GM19240 (cell line): Measurements from ENCODE around the gene WDR27.
"Not testable (repeated sequence)": the region's sequence is repeated elsewhere in the genome, so short reads cannot be mapped to it uniquely, and the experiment has no call there.

Experiments
- DNase-seq: peaks from one replicate; pipeline ENCODE4 v3.0.0; 2011; ENCODE audit warnings: low spot score; ENCODE audit not compliant: insufficient read length

The WDR27 gene

GRCh38 chr6:169710009-169710408 is 8.2 kb upstream of the WDR27 start:
- no peak for DNase-seq

GRCh38 chr6:169709293-169709692 is 7.5 kb upstream of the WDR27 start:
- no peak for DNase-seq

GRCh38 chr6:169707772-169708171 is 5.9 kb upstream of the WDR27 start:
- DNase-seq: no peak

GRCh38 chr6:169702840-169703246 is 1.0 kb upstream of the WDR27 start:
- DNase-seq: no peak

- DNase-seq: no peak
Measured at GRCh38 chr6:169701311-169701953, 397 bp downstream of the WDR27 start.

- DNase-seq: no peak
Measured at GRCh38 chr6:169700296-169700695, 1.5 kb downstream of the WDR27 start.

GRCh38 chr6:169697115-169697514 is 4.7 kb downstream of the WDR27 start:
- DNase-seq: not testable (repeated sequence)

GRCh38 chr6:169695131-169695530 is 6.7 kb downstream of the WDR27 start:
- no peak for DNase-seq

- DNase-seq: no peak
Measured at GRCh38 chr6:169692516-169692915, 9.3 kb downstream of the WDR27 start.

- no peak for DNase-seq
Measured at GRCh38 chr6:169691260-169691659, 10.6 kb downstream of the WDR27 start.

- no peak for DNase-seq
Measured at GRCh38 chr6:169689287-169689686, 12.5 kb downstream of the WDR27 start.

GRCh38 chr6:169685860-169686259 is 16.0 kb downstream of the WDR27 start:
- no peak for DNase-seq

- DNase-seq: no peak
Measured at GRCh38 chr6:169684056-169684455, 17.8 kb downstream of the WDR27 start.

GRCh38 chr6:169678342-169678741 is 23.5 kb downstream of the WDR27 start:
- no peak for DNase-seq

GRCh38 chr6:169677096-169677495 is 24.7 kb downstream of the WDR27 start:
- DNase-seq: no peak

GRCh38 chr6:169675011-169675410 is 26.8 kb downstream of the WDR27 start:
- no peak for DNase-seq

- DNase-seq: no peak
Measured at GRCh38 chr6:169671563-169671962, 30.3 kb downstream of the WDR27 start.

- no peak for DNase-seq
Measured at GRCh38 chr6:169669889-169670288, 31.9 kb downstream of the WDR27 start.

GRCh38 chr6:169669147-169669546 is 32.7 kb downstream of the WDR27 start:
- no peak for DNase-seq

GRCh38 chr6:169668203-169668847 is 33.5 kb downstream of the WDR27 start:
- no peak for DNase-seq

GRCh38 chr6:169667716-169668115 is 34.1 kb downstream of the WDR27 start:
- DNase-seq: no peak

- DNase-seq: no peak
Measured at GRCh38 chr6:169666441-169666840, 35.4 kb downstream of the WDR27 start.

GRCh38 chr6:169665289-169665688 is 36.5 kb downstream of the WDR27 start:
- DNase-seq: no peak
